Measurements from ENCODE around the gene NCBP2L.

GRCh38 chrX:107780525-107780924 is 3.0 kb downstream of the NCBP2L start:
- TF ChIP-seq CTCF (IDR thresholded peaks at IDR 0.05), result no peak
- TF ChIP-seq POLR2A (IDR thresholded peaks at IDR 0.05; ENCODE audit: low read depth), result no peak

Measured in esophagus muscularis mucosa (tissue), 3 donors.